ENCODE measurements around the gene ATP6V0B.

ATP6V0B gene

DNA sequence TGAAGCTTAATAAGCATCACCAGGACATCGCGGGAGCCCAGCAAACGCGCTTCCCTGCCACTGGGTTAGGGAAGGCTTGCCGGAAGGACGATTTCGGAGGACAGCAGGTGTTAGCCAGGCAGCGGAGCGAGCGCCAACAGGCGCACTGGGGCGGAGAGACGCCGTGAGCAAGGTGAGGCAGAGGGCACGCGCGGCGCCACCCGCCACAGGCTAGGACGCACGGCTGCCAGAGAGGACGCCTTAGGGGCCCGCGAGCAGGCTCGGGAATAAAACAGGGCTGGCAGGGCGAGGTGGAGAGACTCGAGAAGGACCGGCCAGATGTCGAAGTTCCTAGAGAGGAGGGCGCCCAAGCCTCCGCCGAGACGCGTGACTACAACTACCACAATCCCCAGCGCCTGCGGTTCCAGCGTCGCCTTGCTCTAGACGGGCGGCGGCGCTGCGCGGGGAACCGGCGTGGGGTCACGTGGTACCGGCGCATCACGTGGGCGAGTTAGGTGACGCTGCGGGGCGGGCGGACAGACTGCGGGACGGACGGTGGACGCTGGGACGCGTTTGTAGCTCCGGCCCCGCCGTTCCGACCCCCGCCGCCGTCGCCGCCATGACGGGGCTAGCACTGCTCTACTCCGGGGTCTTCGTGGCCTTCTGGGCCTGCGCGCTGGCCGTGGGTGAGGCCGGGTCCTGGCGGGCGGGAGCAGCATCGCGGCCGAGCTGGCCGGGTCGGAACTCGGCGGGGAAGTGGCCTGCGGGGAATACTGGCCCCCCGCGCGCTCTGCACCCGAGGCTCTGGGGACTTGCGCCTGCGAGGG, at the start of gene ATP6V0B:
ATP6V0B (plus strand) TSS at position 518 of the 806 bp plus-strand sequence; CDS start at position 599, 81 bp downstream.
- DNase-seq (ENCODE audit: low read depth), result peak; percentile 89

DNA sequence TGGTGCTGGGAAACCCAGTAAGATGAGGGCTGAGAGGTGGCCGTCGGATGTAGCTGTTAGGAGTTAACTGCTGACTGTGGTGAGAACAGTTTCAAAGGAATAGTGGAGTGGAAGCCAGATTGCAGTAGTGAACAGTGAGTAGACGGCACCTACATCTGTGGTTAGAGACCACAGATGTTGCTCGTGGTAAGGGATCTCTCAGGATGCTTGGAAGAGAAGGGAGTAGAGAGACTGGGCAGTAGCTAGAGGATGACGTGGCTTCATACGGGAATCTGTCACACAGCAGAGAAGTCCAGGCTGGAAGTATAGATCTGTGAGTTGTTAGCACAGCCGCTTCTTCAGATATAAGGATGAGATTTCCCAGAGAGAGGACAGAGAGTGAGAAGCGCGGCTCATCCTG, 48.9 kb upstream of the ATP6V0B start:
- no peak for DNase-seq (ENCODE audit: low read depth)

DNA sequence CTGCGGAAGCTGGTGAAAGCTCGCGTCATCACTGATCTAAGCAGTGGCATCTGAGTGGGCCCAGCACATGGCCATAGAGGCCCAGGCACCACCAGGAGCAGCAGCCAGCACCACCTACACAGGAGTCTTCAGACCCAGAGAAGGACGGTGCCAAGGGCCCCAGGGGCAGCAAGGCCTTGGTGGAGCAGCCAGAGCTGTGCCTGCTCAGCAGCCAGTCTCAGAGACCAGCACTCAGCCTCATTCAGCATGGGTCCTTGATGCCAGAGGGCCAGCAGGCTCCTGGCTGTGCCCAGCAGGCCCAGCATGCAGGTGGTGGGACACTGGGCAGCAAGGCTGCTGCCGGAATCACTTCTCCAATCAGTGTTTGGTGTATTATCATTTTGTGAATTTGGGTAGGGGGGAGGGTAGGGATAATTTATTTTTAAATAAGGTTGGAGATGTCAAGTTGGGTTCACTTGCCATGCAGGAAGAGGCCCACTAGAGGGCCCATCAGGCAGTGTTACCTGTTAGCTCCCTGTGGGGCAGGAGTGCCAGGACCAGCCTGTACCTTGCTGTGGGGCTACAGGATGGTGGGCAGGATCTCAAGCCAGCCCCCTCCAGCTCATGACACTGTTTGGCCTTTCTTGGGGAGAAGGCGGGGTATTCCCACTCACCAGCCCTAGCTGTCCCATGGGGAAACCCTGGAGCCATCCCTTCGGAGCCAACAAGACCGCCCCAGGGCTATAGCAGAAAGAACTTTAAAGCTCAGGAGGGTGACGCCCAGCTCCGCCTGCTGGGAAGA, 44.4 kb upstream of the ATP6V0B start:
- DNase-seq (ENCODE audit: low read depth), result no peak

DNA sequence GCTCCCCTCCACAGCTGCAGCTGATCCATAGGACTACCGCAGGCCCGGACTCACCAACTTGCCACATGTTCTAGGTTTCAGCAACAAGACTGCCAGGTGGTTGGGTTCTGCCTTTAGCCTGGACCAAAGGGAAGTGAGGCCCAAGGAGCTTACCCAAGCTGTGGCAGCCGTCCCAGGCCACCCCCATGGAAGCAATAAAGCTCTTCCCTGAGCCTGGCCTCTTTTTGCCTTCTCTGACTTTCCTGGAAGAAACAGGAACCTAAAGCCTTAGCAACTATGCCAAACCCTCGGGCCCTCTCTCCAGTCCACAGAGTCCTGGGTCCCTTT, 43.8 kb upstream of the ATP6V0B start:
- no peak for DNase-seq (ENCODE audit: low read depth)

DNA sequence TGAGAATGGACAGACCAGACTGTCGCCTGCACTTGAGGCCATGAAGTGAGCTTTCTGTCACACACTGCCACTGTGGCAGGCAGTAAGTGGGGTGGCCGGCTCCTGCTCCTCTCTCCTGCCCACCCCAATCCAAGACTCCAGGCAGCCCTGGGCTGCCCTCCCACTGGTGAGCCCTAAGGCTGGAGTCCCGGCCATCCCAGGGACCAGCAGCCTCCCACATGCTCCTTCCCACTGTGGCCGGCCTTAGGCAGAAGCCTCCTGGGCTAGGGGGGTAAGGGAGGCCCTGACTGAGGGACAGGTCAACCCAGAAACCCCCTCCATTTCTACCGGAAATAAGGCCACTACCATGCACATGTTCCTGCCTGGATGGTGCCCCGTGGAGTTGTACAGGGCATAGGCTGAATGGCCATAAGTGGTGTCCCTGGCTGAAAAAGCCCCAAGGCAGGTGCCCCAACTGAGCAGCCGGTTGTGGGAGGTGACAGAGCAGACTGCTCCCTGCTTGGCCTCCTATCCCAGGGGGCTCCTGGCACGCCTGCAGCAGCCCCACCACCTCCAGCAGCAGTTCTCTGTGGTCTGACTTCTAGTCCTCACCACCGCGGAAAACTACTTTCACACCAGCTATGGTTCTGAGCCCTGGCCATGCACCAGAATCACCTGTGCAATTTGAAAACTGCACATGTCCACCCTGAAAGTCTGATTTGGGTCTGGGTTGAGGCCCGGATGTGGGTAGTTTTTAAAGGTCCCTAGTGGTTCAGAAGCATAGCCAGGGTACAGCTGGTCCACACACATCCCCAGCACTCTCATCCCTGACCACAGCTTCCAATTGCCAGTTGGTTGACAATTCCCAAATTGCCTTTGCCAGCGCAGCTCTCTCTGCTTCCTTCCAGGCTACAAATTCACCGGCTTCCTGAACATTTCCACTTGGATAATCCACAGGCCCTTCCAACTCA, 42.8 kb upstream of the ATP6V0B start:
- no peak for DNase-seq (ENCODE audit: low read depth)

DNA sequence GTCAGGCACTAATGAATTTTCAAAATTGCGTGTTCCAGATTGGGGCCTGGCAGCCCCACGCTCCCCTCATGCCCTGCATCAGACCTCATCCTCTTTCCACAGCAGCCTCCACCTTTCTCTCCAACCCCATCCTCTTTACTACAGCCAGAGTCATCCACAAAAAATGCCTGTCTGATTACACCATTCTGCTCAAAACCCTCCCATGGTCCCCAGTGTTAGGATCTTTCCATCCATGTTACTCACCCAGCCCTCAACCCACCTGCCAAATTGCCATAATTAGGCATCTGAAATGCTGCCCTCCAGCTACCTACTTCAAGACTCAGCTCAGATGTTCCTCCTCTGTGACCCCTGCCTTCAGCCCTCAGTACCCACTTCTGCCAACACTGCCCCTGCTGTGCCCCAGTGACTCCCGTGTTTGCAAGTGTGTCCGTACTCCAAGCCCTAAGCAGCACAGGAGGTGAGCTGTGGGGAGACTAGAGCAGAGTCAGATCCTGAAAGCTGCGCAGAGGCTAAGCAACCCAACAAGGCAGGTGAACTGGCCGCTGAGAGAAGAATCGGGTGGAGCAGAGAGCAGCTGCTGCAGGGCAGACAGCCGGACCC, 41.9 kb upstream of the ATP6V0B start:
- no peak for DNase-seq (ENCODE audit: low read depth)

DNA sequence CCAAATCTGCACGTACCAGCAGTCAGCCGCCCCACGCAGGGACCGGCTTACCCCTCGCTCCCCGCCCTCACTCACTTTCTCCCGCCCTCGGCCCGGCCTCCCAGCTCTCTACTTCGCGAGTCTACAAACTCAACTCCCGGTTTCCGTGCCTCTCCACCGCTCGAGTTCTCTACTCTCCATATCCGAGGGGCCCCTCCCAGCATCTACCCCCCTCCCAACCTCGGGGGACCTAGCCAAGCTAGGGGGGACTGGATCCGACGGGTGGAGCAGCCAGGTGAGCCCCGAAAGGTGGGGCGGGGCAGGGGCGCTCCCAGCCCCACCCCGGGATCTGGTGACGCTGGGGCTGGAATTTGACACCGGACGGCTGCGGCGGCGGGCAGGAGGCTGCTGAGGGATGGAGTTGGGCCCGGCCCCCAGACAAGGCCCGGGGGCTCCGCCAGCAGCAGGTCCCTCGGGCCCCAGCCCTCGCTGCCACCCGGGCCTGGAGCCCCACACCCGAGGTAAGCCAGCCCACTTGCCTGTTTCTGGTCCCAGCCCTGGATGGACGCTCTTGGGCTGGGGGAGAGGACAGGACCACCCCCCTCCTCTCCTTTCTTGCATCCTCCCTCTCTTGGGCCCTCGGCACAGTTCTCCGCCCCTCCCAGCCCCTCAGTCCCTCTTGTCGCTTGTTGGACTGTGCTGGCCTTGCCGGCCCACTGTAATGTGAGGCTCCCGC, 41.2 kb upstream of the ATP6V0B start, which contains the start of gene ARTN:
ARTN (plus strand) TSS at position 416 of the 715 bp plus-strand sequence. CDS start 1,856 bp downstream, outside the sequence.
- no peak for DNase-seq (ENCODE audit: low read depth)

DNA sequence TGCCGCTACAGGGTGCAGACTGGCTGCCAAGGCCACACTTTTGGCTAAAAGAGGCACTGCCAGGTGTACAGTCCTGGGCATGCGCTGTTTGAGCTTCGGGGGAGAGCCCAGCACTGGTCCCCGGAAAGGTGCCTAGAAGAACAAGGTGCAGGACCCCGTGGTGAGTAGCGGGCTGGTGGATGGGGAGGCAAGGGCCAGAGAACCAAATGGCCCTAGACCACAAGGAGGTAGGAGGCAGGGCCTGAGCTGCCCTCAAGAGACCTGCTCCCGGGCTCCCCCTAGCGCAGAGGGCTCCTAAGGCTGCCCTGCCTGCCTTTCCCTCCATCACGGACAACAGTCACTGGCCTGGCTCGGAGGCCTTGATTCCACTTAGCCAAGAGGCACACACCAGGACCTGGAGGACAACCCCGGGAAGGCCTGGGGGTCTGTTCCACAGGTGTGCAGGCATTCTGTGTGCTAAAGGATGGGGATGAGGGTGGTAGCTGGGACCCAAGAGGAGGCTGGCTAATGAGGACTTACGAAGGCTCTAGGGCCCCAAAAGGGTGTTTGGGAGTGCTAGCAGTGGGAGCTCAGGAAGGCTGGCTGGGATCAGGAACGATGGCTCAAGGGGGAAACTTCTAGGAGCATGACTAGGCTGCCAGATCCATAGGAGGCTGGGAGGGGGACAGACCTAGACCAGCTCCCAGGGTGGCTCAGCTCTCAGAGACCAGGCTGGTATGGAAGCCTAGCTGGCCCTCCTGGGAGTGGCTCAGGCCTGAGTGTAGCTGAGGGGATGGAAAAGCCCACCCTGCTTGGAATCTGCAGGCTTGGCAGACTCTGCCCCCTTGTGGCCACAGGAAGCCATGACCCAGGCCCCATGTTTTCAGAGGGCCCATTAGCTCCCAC, 40.4 kb upstream of the ATP6V0B start:
- no peak for DNase-seq (ENCODE audit: low read depth)

DNA sequence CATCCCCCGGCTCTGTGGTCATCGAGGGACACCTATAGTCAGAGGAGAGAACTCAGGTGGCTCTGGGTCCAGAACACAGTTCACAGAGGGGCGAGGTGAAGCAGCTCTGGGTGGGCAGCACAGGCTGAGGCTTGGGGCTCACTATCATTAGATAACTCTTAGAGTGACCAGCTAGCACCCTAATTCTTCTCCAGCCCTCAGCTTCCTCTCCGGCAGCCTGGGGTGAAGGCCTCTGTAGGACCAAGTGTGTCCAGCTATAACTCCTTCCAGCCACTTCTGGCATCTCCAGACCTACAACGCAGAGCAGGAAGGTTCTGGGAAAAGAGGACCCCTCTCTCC, 39.8 kb upstream of the ATP6V0B start:
- no peak for DNase-seq (ENCODE audit: low read depth)

DNA sequence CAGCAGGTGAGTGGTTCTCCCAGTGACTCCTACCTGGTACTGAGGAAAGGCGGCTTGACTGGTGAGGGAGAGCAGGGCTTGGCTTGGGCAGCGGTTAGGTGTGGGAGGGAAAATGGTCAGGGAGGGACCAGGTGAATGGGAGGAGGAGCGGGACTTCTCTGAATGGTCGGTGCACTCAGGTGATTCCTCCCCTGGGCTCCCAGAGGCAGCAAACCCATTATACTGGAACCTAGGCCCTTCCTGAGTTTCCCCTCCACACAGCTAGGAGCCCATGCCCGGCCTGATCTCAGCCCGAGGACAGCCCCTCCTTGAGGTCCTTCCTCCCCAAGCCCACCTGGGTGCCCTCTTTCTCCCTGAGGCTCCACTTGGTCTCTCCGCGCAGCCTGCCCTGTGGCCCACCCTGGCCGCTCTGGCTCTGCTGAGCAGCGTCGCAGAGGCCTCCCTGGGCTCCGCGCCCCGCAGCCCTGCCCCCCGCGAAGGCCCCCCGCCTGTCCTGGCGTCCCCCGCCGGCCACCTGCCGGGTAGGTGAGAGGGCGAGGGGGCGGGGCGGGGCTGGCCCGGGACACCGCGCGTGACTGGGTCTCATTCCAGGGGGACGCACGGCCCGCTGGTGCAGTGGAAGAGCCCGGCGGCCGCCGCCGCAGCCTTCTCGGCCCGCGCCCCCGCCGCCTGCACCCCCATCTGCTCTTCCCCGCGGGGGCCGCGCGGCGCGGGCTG, 38.9 kb upstream of the ATP6V0B start:
- DNase-seq (ENCODE audit: low read depth), result no peak

DNA sequence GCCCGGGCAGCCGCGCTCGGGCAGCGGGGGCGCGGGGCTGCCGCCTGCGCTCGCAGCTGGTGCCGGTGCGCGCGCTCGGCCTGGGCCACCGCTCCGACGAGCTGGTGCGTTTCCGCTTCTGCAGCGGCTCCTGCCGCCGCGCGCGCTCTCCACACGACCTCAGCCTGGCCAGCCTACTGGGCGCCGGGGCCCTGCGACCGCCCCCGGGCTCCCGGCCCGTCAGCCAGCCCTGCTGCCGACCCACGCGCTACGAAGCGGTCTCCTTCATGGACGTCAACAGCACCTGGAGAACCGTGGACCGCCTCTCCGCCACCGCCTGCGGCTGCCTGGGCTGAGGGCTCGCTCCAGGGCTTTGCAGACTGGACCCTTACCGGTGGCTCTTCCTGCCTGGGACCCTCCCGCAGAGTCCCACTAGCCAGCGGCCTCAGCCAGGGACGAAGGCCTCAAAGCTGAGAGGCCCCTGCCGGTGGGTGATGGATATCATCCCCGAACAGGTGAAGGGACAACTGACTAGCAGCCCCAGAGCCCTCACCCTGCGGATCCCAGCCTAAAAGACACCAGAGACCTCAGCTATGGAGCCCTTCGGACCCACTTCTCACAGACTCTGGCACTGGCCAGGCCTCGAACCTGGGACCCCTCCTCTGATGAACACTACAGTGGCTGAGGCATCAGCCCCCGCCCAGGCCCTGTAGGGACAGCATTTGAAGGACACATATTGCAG, 38.2 kb upstream of the ATP6V0B start:
- no peak for DNase-seq (ENCODE audit: low read depth)

DNA sequence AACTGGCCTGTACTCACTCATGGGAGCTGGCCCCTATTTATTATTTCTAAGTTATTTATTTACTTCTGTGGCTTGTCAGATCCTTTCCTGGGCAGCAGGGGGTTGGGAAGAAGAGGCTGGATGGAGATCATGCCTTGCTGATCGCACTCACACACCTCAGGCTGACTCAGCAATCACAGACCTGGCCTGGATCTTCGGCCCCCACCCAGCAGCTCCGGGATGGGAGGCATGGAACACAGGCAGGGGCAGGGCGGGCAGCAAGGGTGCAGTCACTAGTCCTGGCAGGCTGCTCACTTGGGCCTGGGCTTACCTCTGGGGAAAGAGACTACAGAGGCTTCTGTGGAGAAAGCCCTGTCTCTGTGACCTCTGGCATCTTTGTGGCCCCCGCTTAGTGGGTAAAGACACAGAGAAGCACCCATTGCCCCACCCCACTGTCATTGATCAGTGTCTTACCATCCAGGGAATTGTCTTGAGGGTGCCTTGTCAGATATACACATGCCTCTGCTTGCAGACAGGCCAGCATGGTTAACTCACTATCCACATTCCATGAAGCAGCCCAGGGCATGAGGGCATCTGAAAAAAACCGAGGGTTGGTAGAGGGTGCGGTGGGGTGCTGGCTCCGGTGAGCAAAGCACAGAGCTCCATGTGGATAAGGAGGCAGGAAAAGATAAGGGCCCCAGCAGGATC, 37.4 kb upstream of the ATP6V0B start:
- no peak for DNase-seq (ENCODE audit: low read depth)

DNA sequence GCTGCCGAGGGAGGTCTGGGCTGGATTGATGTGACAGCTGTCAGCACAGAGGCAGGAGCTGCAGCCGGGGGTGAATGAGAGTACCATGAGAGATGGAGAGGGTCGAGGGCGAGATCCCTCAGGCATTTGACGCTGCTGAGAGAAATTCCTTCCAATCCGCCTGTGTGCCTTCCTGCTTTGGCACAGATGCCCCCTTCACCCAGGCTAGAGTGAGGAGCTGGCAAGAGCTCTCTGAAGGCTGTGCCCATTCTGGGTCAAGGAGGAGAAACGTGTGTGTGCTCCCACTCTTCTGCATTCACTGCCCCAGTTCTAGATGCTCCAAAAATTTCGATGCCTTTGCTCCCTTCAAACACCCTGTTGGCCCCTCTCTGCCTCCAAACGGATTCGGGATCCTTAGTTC, 36.4 kb upstream of the ATP6V0B start:
- no peak for DNase-seq (ENCODE audit: low read depth)

DNA sequence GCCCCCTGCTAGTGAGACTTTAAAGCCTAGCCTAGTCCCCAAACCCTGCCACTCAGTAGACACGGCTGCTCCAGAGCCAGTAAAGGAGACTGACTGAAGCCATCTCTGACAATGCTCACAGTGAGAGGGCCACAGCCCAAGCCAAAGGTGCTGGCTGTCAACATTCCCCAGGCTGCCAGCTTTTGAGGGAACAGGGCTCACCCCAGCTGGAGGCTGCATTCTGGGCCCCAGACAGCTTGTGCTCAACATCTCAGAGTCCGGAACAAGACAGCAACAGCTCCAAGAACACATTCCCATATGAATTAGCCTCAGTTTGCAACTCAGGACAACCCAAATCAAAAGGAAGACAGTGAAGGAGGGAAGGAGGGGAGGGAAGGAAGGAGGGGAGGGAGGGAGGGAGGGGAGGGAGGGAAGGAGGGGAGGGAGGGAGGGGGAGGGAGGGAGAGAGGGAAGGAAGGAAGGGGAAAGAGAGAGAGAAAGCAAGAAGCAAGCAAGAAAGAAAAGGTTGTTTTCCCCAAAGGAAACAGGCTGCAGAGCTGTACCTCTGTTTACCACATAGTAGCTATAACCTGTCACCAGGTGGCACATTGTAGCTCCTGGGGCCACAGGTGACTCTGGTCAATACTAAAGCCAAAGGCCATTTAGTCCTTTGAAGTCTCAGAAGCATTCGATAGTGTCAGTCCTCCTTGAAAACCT, 35.7 kb upstream of the ATP6V0B start:
- no peak for DNase-seq (ENCODE audit: low read depth)

DNA sequence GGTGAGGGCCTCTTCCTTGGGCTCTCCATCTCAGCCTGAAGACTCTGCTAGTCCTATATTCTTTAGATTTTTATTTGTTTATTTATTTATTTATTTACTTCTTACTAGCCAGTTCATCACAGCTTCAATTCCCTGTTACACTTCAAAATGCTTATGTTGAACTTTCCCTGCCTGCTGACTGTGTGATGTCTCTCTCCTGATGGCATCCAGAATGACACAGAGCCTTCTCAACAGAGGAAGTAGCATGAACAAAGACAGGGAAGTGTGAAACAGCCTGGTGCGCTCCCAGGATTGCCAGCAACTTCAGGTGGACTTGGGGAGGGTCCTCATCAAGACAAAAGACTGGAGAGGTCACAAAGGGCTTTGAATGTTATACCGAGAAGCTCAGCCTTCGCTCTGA, 32.3 kb upstream of the ATP6V0B start:
- DNase-seq (ENCODE audit: low read depth), result no peak

DNA sequence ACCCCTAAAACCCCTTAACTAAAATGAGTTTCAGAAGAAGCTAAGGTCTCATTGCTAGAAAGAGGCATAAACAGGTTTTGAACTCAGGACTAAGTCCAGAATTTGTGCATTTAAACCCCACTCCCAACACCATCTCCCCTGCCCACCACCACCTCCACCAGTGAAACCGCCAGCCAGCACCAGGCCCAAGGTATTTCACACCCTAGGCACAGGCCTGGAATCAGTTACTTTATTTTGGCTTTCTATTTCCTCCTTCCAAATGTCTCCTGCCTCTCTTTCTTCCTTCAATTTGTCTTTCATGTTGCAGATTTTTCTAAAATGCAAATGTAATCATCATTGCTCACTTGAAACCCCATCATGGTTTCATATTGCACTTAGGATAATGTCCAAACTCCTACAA, 29.9 kb upstream of the ATP6V0B start:
- no peak for DNase-seq (ENCODE audit: low read depth)

DNA sequence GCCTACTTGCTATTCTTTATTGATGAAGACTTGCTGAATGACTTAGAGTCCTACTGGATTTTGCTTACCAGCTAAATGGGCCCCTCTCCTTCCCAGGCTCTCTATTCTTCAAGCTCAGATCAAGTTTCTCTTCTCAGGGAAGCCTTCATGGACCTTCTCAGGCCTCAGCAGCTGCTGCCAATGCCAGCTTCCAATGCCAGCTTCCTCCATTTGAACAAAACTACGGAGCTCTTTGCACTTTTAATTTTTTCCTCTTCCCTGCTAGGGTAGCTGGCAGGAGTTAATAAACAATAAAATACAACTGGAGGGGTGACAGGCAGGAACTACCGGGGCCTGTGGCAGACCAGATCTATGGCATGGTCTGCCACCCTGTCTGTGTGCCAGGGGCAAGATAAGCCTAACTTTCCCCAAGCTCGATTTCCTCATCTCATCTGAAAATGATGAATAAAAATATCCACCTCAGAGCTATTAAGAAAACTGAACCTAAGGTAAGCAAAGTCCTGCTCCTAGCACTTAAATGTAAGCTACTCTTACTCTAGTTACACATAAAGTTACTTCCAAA, 29.0 kb upstream of the ATP6V0B start:
- DNase-seq (ENCODE audit: low read depth), result no peak

Data from T-helper 22 cell (primary cell).